ENCODE results near the gene MAPK12.

Gene MAPK12

DNA sequence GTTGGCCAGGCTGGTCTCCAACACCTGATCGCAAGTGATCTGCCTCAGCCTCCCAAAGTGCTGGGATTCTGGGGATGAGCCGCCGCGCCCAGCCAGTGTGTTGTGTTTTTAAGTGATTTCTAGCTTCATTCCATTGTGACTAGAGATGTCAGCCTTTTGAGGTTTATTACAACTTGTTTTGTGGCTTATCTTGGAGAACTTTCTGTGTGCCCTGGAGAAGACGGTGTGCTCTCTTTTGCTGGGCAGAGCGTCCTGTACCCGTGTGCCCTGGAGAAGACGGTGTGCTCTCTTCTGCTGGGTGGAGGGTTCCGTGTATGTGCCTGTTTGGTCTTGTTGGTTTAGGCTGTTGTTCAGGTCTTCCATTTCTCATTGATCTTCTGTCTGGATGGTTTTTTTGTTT lies 48.2 kb downstream of the MAPK12 start:
- DNase-seq (ENCODE audit: low read depth): no peak
- TF ChIP-seq, protein P1, sequence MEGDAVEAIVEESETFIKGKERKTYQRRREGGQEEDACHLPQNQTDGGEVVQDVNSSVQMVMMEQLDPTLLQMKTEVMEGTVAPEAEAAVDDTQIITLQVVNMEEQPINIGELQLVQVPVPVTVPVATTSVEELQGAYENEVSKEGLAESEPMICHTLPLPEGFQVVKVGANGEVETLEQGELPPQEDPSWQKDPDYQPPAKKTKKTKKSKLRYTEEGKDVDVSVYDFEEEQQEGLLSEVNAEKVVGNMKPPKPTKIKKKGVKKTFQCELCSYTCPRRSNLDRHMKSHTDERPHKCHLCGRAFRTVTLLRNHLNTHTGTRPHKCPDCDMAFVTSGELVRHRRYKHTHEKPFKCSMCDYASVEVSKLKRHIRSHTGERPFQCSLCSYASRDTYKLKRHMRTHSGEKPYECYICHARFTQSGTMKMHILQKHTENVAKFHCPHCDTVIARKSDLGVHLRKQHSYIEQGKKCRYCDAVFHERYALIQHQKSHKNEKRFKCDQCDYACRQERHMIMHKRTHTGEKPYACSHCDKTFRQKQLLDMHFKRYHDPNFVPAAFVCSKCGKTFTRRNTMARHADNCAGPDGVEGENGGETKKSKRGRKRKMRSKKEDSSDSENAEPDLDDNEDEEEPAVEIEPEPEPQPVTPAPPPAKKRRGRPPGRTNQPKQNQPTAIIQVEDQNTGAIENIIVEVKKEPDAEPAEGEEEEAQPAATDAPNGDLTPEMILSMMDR (IDR thresholded peaks at IDR 0.05; ENCODE audit: control insufficient read depth, insufficient read depth, low read depth, low read length, missing control alignments): no peak
- H3K4me3 ChIP-seq (ENCODE audit: control insufficient read depth, low read depth, low read length): no peak overlapping the region

DNA sequence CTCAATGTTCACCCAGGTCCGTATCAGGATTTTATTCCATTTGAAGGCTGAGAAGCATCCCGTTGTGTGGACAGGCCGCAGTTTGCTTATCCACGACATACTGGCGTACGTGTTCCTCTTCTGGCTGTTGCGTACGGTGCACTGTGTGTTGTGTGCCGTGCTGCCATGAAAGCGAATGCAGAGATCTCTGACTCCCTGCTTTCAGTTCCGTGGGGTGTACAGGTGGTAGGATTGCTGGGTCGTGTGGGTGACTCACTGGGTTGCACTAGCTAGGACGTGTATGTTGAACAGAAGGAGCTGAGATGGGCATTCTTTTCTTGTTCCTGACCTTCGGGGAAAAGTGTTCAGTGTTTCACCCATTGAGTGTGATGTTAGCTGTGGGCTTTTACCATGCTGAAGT lies 50.3 kb downstream of the MAPK12 start:
- no peak overlapping the region for H3K4me3 ChIP-seq (ENCODE audit: control insufficient read depth, low read depth, low read length)
- DNase-seq (ENCODE audit: low read depth): no peak
- TF ChIP-seq, protein P1 (IDR thresholded peaks at IDR 0.05; ENCODE audit: control insufficient read depth, insufficient read depth, low read depth, low read length, missing control alignments): no peak

DNA sequence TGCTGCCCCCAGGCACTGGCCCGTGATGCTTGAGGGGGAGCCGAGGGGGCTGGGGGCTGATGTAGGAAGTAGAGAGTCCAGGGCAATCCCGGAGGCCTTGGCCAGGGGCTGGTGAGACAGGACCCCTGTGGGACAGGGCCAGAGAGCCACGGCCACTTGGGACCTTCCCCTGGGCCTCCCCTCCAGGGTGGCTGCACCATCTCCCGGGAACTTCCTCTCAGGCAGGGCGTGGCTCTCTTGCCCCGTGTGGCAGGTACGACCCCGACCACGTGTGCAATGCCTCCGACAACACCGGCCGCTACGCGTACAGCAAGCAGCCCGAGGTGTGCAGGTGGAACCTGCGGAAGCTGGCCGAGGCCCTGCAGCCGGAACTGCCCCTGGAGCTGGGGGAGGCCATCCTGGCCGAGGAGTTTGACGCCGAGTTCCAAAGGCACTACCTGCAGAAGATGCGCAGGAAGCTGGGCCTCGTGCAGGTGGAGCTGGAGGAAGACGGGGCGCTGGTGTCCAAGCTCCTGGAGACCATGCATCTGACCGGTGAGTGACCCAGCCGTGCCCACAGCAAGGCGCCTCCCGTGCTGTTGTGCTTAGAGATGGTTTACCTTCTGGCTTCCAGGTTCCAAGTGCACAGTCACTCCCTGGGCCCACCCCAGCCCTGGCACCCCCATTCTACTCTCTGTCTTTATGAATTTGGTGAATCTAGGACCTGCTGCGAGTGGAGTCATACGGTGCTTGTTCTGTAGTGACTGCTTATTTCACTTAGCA lies 50.9 kb downstream of the MAPK12 start:
- H3K4me3 ChIP-seq (ENCODE audit: control insufficient read depth, low read depth, low read length): no peak overlapping the region
- TF ChIP-seq, protein P1 (IDR thresholded peaks at IDR 0.05; ENCODE audit: control insufficient read depth, insufficient read depth, low read depth, low read length, missing control alignments): no peak
- no peak for DNase-seq (ENCODE audit: low read depth)

DNA sequence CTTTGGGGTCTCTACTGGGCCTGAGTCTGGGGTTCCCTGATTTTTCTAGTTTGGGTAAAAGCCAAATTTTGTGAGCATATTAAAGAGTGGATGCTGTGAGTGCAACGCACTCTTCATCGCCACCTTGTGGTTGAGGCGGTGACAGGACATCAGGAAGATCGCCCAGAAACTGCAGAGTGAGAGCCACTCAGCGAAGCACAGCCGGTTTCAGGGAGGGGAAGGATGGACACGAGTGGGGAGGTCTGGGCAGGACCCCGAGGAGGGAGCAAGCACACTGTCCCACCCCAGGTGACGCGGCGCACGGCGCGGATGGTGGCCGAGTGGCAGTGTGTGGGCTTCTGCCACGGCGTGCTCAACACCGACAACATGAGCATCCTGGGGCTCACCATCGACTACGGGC lies 51.6 kb downstream of the MAPK12 start:
- TF ChIP-seq, protein P1 (IDR thresholded peaks at IDR 0.05; ENCODE audit: control insufficient read depth, insufficient read depth, low read depth, low read length, missing control alignments): peak; percentile 92
- no peak for DNase-seq (ENCODE audit: low read depth)

DNA sequence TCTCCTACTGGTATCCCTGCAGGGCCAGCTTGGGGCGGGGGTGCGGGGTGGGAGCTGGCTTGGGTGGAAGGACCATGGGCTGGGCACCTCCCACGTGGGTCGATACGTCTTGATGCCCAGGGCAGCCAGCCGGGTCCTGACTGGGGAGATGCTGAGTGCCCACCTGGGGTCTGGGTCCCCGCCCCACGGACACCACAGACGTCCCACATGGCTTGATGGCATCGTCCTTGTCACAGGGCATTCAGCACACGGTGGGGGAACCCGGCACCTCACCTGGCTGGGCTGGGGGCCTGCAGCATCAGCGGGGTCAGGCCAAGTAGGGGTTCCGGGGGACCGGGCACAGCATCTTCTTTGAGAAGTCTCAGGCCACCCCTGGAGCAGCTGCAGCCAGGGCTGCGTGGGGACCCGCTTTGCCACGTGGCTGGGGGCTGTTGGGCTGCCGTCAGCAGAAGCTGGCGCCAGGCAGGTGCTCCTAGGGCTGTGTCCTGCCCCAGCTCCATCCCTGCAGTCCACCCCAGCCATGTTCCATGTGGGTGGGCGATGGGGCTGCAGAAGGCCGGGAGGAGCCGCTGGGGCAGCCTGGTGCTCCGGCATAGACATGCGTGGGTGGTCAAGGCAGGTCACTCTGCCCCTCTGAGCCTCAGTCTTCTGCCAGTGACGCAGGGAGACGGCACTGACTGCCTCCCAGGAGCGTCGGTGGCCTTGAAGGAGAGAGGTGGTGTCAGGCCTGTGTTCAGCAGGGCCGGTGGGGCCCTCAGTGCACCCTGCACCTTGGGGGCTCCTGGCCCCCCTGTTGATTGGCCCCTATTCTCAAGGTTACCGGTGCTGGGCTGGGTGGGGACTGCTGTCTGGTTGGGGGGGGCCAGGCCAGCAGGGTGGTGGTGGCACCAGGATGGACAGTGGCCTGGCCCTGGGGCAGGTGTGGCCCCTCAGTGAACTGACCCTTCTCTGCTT lies 52.3 kb downstream of the MAPK12 start:
- DNase-seq (ENCODE audit: low read depth): no peak
- no peak overlapping the region for H3K4me3 ChIP-seq (ENCODE audit: control insufficient read depth, low read depth, low read length)
- TF ChIP-seq, protein P1 (IDR thresholded peaks at IDR 0.05; ENCODE audit: control insufficient read depth, insufficient read depth, low read depth, low read length, missing control alignments): no peak

More for the DNA sequence above, 51.6 kb downstream of the MAPK12 start:
- no peak overlapping the region for H3K4me3 ChIP-seq (ENCODE audit: control insufficient read depth, low read depth, low read length)

DNA sequence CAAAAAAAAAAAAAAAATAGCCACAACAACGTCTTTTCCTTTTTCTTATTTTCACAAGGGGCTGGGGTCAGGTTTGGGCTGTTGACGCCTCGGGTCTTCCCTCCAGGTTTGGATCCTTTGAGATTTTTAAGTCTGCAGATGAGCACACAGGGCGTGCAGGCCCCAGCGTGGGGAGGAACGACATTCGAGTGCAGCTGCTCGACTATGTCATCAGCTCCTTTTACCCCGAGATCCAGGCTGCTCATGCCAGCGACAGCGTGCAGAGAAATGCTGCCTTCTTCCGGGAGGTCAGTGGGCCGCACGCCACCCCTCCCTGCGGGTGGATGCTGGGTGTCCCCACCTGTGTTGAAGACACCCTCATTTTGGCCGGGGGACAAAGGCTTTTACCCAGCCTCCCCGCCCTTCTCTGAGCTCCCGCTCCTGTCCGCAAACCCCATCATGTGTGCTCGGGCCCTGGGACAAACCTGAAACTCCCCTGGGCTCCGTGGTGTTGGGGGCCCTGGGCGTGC lies 53.0 kb downstream of the MAPK12 start:
- TF ChIP-seq, protein P1 (IDR thresholded peaks at IDR 0.05; ENCODE audit: control insufficient read depth, insufficient read depth, low read depth, low read length, missing control alignments): no peak
- no peak for DNase-seq (ENCODE audit: low read depth)
- H3K4me3 ChIP-seq (ENCODE audit: control insufficient read depth, low read depth, low read length): no peak overlapping the region
